GM12801 (cell line): ENCODE measurements around the gene ZSWIM7.

Experiments
- TF ChIP-seq, protein P1 (sequence below): IDR thresholded peaks from one replicate; pipeline ENCODE4 v1.5.1; 2011; ENCODE audit warnings: control low read depth; ENCODE audit not compliant: insufficient read length; ENCODE audit errors: extremely low read depth

ZSWIM7 gene

DNA sequence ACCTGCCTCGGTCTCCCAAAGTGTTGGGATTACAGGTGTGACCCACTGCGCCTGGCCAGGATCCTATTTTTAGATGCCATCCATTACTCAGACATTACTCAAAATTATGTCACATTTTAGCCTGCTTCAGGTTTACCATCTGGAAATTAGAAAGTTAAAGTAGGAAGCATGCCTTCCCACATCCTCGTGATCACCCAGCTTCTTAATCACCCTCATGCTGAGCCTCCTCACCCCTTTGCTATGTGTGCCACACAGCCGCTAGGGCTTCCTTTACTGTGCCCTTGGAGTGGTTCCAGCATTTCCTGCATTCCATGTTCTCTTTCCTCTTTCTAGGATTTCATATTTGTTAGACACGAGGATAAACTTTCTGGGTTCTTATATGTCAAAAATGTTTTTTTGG, 45.3 kb downstream of the ZSWIM7 start:
- TF ChIP-seq, protein P1, sequence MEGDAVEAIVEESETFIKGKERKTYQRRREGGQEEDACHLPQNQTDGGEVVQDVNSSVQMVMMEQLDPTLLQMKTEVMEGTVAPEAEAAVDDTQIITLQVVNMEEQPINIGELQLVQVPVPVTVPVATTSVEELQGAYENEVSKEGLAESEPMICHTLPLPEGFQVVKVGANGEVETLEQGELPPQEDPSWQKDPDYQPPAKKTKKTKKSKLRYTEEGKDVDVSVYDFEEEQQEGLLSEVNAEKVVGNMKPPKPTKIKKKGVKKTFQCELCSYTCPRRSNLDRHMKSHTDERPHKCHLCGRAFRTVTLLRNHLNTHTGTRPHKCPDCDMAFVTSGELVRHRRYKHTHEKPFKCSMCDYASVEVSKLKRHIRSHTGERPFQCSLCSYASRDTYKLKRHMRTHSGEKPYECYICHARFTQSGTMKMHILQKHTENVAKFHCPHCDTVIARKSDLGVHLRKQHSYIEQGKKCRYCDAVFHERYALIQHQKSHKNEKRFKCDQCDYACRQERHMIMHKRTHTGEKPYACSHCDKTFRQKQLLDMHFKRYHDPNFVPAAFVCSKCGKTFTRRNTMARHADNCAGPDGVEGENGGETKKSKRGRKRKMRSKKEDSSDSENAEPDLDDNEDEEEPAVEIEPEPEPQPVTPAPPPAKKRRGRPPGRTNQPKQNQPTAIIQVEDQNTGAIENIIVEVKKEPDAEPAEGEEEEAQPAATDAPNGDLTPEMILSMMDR: no peak

DNA sequence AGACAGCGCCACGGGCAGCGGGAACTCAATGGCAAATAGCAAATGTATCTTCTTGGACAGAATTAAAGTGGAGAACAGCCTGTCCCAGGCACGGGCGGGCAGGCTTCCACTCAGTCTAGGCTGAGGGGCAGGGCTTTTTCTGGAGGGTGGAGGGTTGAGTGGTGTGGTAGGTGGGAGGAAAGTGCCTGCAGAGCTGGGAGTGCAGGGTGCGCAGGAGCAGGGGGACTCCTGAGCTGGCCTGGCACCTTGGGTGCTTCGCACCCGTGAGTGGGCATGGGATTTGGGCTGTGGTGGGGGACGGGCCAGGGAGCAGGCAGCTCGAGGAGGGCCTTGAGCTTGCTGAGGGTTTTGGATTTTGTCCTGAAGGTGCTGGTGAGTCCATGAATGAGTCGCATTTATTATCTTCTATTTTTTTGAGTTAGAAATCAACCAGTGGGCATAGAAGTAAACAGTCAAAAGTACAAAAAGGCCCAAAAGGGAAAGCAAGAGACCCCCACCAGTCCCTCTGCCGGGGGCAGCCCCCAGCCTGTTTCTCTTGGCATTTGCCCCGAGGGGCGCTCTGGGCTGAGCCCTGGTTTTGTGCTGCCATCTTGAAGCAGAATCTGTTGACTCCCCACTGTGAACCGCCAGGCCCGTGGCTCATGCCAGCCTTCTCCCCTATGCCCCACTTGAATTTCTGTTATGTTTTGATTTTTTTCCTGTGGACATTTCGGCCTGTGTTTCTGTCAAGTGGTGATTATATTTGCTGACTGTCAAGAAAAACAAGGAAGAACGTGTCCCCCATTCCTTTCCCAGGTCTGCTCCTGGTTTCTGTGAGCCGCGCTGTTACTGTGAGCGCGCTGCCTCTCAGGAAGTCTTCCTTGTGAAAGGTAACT, 46.4 kb downstream of the ZSWIM7 start:
- TF ChIP-seq, protein P1: no peak

DNA sequence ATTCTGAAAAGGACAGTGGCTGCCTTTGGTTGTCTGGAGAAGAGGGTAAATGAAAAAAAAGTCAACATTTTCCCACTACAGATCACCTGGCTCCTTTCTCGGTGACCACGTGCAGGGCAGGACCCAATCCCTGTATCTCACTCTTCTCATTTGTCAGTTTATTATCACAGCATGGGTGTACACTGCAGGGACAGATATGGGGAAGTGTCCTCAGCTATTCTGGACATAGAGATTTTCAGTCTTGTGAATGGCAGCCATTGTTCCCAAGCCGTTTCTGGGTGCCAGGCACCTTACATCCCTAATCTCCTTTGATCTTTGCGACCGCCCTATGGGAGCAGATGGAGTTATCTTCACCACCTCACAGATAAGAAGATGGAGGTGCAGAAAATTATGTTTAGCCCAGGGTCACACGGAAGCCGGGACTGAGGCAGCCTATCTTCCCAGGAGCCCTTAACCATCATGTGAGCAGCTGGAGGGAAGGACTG, 47.4 kb downstream of the ZSWIM7 start:
- TF ChIP-seq, protein P1: no peak

DNA sequence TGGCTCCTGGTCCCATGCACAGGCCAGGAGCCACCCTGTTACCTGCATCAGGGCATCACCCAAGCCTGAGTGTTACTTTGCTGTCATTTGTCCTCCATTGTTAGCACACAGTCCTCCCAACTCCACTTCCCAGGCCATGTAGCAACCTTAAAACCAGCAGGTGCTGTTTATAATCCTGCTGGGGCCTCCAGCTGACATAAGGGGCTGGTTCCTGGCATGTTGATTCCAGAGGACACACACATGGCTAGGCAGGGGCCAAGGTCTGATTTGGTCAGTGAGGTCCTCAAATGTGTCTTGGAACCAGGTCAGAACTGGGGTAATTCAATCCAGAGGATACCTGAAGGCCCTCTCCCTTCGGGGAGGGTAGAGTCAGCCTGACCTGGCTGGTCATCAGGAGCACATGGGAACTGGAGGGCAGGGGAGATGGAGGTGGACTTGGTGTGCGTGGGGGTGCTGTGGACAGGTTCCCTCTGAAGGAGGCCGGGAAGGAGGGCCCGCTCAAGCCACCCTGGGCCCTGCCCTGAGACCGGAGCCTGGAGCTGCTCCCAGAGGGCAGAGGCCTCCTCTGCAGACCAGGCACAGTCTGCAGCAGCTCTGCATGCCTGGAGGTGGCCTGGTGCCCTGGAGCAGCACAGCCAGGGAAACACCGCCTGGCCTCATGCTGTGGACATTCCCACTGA, 48.0 kb downstream of the ZSWIM7 start:
- TF ChIP-seq, protein P1: no peak

DNA sequence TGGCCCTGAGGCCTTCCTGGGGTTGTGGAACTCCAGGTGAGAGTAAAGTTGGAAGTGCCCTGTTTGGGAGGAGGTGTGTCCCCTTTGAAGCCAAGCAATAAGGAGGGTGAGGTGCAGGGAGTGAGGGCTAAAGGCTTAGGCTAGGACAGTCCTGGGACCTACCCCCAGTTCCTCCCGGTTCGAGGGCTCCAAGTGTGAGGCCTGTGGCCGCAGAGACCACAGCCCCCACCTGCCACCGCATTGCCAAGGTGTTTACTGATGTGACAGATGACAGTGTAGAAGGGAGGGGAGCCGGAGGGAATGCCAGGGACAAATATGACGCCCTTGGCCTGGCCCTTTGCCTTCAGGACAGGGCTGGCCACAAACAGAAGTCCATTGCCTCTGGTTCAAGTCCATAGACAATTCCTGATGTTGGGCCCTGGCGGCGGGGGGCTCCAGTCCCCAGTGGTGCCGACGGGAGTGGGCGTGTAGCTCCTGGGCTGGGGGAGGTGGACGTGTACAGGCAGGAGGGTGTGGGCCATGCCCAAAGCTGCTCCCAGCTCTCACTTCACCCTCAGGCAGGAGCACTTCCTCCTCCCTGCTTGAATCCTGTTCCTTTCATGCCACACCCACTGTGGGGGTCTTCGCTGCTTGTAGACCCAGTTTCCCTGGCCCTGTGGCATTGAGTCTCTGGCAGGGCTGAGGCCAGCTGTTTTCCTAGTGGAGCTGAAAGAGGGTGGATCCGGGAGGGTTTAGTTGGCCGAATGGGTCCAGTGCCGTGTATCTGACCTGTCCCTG, 51.3 kb downstream of the ZSWIM7 start:
- TF ChIP-seq, protein P1: no peak

DNA sequence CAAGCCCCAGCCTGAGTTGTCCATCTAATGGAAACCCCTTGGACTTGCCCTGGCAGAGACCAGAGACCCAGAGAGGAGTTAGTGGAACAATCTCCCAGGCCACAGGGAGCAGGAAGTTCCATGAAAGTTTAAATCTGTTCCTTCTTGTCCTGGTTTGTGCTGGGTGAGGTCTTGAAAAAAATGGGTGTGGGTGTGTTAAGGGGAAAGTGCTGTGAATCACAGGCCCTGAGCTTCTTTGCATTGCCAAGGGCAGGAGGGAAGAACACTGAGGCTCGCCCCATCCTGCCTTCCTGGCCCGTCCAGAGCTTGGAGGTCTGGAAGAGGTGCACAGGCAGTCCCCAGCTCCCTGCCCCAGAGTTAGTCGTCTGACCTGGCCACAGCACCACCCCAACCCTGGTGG, 52.2 kb downstream of the ZSWIM7 start:
- TF ChIP-seq, protein P1: no peak

DNA sequence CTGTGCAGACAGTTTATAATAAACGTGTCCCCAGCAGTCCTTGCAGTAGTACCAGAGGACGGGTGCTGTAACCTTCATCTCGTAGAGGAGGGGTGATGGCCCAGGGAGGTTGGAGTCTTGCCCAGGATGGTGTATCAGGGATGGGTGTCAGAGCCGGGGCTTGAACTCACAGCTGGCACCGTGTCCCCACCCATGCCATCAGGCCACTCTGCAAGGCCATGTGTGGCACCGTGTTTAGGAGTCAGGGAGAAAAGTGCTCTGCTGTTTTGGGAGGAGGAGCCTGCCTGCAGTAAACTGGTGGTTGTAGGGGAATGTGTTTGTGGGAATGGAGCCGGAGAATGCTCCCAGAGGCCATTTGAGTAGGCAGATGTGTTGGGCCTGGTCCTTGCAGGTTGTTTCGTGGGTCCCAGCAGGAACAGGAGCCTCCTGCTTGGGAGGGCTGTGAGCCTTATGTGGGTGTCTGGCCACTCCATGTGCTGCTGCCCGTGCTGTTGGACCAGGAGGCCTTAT, 52.8 kb downstream of the ZSWIM7 start:
- TF ChIP-seq, protein P1: no peak
